ENCODE measurements around the gene MRPL18.

The MRPL18 gene

GRCh38 chr6:159758031-159759001 is 32.0 kb upstream of the MRPL18 start:
- Histone ChIP-seq H3K27ac (ENCODE audit: low read length) (no peak overlapping the region), H3K36me3 (replicated peaks; ENCODE audit: insufficient read depth, low read length) (no peaks in the 10 kb centered on the region), H3F3A (ENCODE audit: insufficient read depth, low read length) (peaks cover 12% of the 10 kb centered on the region)

DNA sequence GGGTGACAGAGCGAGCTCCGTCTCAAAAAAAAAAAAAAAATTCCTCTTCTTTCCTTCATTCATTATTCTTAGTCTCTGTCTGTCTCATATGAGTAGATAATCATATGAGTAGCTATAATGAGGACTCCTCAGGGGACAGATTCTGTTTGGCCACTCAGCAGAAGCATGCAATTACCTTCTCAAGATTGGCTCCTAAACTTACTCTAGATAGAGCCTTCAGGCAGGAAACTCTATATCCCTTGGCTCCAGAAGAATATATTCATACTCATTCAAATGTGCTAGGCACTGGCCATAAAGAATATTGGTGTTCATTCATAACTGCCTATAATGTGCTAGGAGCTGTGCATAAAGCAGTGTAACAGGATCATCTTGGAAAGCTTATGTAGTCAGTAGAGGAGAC is 30.6 kb upstream of the MRPL18 start:
- no peak overlapping the region for H2AFZ ChIP-seq (ENCODE audit: low read length)
- H3K27me3 ChIP-seq (replicated peaks; ENCODE audit: insufficient read depth, low read length): no peaks in the 10 kb centered on the region
- no peak overlapping the region for H3K4me2 ChIP-seq (ENCODE audit: low read depth, low read length)
- H3K4me3 ChIP-seq (ENCODE audit: low read length): no peak overlapping the region
- H3K4me1 ChIP-seq (ENCODE audit: low read length): no peaks in the 10 kb centered on the region
- peaks cover 12% of the 10 kb centered on the region for H3F3A ChIP-seq (ENCODE audit: insufficient read depth, low read length)
- H3K27ac ChIP-seq (ENCODE audit: low read length): no peak overlapping the region
- peaks cover 3% of the 10 kb centered on the region; the same call in 1 of the 2 replicates for H3K79me2 ChIP-seq (ENCODE audit: low read length)
- H3K9me3 ChIP-seq (replicated peaks; ENCODE audit: insufficient read depth, low read length): no peaks in the 10 kb centered on the region
- H3K9ac ChIP-seq (ENCODE audit: low read length): no peak overlapping the region
- TF ChIP-seq EZH2phosphoT487 (IDR thresholded peaks at IDR 0.05; ENCODE audit: low read length): no peak
- TF ChIP-seq, protein P1, sequence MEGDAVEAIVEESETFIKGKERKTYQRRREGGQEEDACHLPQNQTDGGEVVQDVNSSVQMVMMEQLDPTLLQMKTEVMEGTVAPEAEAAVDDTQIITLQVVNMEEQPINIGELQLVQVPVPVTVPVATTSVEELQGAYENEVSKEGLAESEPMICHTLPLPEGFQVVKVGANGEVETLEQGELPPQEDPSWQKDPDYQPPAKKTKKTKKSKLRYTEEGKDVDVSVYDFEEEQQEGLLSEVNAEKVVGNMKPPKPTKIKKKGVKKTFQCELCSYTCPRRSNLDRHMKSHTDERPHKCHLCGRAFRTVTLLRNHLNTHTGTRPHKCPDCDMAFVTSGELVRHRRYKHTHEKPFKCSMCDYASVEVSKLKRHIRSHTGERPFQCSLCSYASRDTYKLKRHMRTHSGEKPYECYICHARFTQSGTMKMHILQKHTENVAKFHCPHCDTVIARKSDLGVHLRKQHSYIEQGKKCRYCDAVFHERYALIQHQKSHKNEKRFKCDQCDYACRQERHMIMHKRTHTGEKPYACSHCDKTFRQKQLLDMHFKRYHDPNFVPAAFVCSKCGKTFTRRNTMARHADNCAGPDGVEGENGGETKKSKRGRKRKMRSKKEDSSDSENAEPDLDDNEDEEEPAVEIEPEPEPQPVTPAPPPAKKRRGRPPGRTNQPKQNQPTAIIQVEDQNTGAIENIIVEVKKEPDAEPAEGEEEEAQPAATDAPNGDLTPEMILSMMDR (IDR thresholded peaks at IDR 0.05; ENCODE audit: low read length): no peak
- no peak for TF ChIP-seq EZH2 (optimal IDR thresholded peaks at IDR 0.05; ENCODE audit: low read depth, low read length)
- no peaks in the 10 kb centered on the region for H3K36me3 ChIP-seq (replicated peaks; ENCODE audit: insufficient read depth, low read length)
- H4K20me1 ChIP-seq (ENCODE audit: insufficient read depth, low read length): no peaks in the 10 kb centered on the region
- DNase-seq: no peak
- H3K9me2 ChIP-seq (replicated peaks; ENCODE audit: insufficient read depth, low read length): no peaks in the 10 kb centered on the region

More at GRCh38 chr6:159758031-159759001, 32.0 kb upstream of the MRPL18 start:
- Histone ChIP-seq H3K9ac (ENCODE audit: low read length) (no peak overlapping the region), H3K4me1 (ENCODE audit: low read length) (no peaks in the 10 kb centered on the region), H3K9me3 (replicated peaks; ENCODE audit: insufficient read depth, low read length) (no peaks in the 10 kb centered on the region), H3K27me3 (replicated peaks; ENCODE audit: insufficient read depth, low read length) (no peaks in the 10 kb centered on the region), H3K4me2 (ENCODE audit: low read depth, low read length) (no peak overlapping the region), H2AFZ (ENCODE audit: low read length) (no peak overlapping the region), H4K20me1 (ENCODE audit: insufficient read depth, low read length) (no peaks in the 10 kb centered on the region), H3K79me2 (ENCODE audit: low read length) (peaks cover 3% of the 10 kb centered on the region; the same call in 1 of the 2 replicates), H3K4me3 (ENCODE audit: low read length) (no peak overlapping the region), H3K9me2 (replicated peaks; ENCODE audit: insufficient read depth, low read length) (no peaks in the 10 kb centered on the region)
- TF ChIP-seq EZH2phosphoT487 (IDR thresholded peaks at IDR 0.05; ENCODE audit: low read length) (no peak), EZH2 (optimal IDR thresholded peaks at IDR 0.05; ENCODE audit: low read depth, low read length) (no peak)
- TF ChIP-seq, protein P1 (IDR thresholded peaks at IDR 0.05; ENCODE audit: low read length): no peak
- no peak for DNase-seq

- Histone ChIP-seq H3F3A (ENCODE audit: insufficient read depth, low read length) (peaks cover 12% of the 10 kb centered on the region), H3K27me3 (replicated peaks; ENCODE audit: insufficient read depth, low read length) (no peaks in the 10 kb centered on the region), H3K79me2 (ENCODE audit: low read length) (peaks cover 3% of the 10 kb centered on the region; the same call in 1 of the 2 replicates), H3K9ac (ENCODE audit: low read length) (peak overlapping the region; percentile 82; the same call in 1 of the 2 replicates), H3K9me3 (replicated peaks; ENCODE audit: insufficient read depth, low read length) (no peaks in the 10 kb centered on the region), H2AFZ (ENCODE audit: low read length) (no peak overlapping the region), H3K4me2 (ENCODE audit: low read depth, low read length) (peak overlapping the region; percentile 86; the same call in 1 of the 2 replicates), H3K27ac (ENCODE audit: low read length) (peak overlapping the region; percentile 68; the same call in 1 of the 2 replicates), H4K20me1 (ENCODE audit: insufficient read depth, low read length) (no peaks in the 10 kb centered on the region), H3K4me1 (ENCODE audit: low read length) (no peaks in the 10 kb centered on the region), H3K4me3 (ENCODE audit: low read length) (peak overlapping the region; percentile 68), H3K9me2 (replicated peaks; ENCODE audit: insufficient read depth, low read length) (no peaks in the 10 kb centered on the region), H3K36me3 (replicated peaks; ENCODE audit: insufficient read depth, low read length) (no peaks in the 10 kb centered on the region)
- no peak for DNase-seq
- TF ChIP-seq EZH2 (optimal IDR thresholded peaks at IDR 0.05; ENCODE audit: low read depth, low read length) (no peak), EZH2phosphoT487 (IDR thresholded peaks at IDR 0.05; ENCODE audit: low read length) (no peak)
- TF ChIP-seq, protein P1 (IDR thresholded peaks at IDR 0.05; ENCODE audit: low read length): no peak
These were observed 29.6 kb upstream of the MRPL18 start for GRCh38 chr6:159760602-159761057.

All from MM.1S (cell line).